ELF-1 (cell line): ENCODE results near the gene POP7.
A peak's percentile ranks its signal among the peaks of the same experiment; 100 is the strongest.
"Not testable (repeated sequence)": the region's sequence is repeated elsewhere in the genome, so short reads cannot be mapped to it uniquely, and the experiment has no call there.

Experiments
- DNase-seq: peaks from one replicate; pipeline ENCODE4 v3.0.0-alpha.2; 2016; ENCODE audit warnings: low read depth, low spot score

Gene POP7

GRCh38 chr7:100691676-100692577 lies 14.0 kb upstream of the POP7 start:
- peak; percentile 95 for DNase-seq

- no peak for DNase-seq
Observed at GRCh38 chr7:100692578-100692961, 13.4 kb upstream of the POP7 start.

- no peak for DNase-seq
Observed at GRCh38 chr7:100693312-100694097, 12.4 kb upstream of the POP7 start.

- DNase-seq: no peak
Observed at GRCh38 chr7:100694098-100694745, 11.7 kb upstream of the POP7 start, which contains the start of gene GIGYF1. Gene GIGYF1 (minus strand): TSS chr7:100694250. CDS start chr7:100688238, 6,012 bp downstream.

DNA sequence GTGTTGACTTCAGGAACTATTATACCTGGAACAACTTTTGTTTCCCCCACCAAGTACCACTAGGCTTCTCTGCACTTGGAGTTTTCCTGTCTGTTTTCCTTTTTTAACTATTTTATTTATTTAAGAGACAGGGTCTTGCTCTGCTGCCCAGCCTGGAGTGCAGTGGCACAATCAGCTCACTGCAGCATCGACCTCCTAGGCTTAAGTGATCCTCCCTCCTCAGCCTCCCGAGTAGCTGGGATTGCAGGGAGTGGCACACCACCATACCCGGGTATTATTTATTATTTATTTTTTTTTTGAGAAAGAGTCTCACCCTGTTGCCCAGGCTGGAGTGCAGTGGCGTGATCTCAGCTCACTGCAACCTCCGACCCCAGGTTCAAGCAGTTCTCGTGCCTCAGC lies 9.8 kb upstream of the POP7 start:
- no peak for DNase-seq

DNA sequence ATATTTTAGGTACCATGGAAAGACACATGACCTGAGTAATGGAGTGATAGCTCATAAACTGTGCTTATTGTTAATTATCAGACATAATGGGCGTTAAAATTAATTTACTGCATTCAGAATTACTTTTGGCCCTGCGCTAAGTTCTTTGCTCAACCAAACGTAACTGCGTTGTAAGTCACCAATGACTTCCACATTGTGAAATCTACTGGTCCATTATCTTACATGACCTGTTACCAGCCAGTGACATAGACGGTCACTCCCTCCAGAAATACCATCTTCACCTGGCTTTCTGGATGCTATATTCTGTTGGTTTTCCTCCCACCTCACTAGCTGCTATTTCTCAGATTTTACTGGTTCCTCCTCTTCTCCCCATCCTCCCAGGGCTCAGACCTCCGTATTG lies 6.9 kb upstream of the POP7 start:
- DNase-seq: no peak

DNA sequence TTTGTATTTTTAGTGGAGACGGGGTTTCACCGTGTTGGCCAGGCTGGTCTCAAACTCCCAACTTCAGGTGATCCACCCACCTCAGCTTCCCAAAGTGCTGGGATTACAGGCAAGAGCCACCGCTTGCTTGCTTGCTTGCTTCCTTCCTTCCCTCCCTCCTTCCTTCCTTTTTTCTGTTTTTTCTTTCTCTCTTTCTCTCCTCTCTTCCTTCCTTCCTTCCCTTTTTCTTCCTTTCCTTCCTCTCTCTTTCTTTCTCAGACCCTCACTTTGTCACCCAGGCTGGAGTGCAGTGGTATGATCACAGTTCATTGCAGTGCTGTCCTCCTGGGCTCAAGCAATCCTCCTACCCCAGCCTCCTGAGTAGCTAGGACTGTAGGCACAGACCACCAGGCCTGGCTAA lies 4.8 kb upstream of the POP7 start:
- not testable (repeated sequence) for DNase-seq

DNA sequence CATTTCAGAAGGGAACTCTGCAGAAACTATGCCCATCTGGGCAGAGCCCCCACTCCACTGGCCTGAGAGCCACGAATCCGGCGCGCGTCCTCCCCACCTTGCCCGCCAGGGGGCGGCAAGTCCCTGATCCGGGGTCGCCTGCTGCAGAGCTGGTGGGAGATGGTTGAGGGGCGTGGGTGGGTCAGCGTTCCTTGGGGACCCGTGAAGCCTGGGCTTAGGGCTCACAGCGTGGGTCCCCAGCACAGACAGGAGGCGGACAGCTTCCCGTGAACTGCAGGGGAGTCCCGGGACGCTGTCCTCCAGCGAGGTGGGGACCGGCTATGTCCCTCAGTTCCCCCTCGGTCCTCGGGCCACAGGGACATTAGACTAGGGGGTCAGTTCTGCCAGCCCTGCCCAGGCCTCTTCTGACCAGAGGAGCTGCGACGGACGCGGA lies 585 bp upstream of the POP7 start:
- DNase-seq: peak; percentile 94

DNA sequence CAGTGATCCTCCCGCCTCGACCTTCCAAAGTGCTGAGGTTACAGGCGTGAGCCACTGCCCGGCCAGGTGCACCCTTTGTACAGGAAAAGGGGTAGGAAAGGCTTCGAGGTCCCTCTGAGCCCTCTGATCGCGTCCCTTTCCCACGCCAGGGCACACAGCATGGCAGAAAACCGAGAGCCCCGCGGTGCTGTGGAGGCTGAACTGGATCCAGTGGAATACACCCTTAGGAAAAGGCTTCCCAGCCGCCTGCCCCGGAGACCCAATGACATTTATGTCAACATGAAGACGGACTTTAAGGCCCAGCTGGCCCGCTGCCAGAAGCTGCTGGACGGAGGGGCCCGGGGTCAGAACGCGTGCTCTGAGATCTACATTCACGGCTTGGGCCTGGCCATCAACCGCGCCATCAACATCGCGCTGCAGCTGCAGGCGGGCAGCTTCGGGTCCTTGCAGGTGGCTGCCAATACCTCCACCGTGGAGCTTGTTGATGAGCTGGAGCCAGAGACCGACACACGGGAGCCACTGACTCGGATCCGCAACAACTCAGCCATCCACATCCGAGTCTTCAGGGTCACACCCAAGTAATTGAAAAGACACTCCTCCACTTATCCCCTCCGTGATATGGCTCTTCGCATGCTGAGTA lies 871 bp downstream of the POP7 start:
- no peak for DNase-seq

GRCh38 chr7:100708395-100708794 lies 2.5 kb downstream of the POP7 start:
- no peak for DNase-seq

GRCh38 chr7:100710452-100710851 lies 4.5 kb downstream of the POP7 start:
- DNase-seq: no peak

DNA sequence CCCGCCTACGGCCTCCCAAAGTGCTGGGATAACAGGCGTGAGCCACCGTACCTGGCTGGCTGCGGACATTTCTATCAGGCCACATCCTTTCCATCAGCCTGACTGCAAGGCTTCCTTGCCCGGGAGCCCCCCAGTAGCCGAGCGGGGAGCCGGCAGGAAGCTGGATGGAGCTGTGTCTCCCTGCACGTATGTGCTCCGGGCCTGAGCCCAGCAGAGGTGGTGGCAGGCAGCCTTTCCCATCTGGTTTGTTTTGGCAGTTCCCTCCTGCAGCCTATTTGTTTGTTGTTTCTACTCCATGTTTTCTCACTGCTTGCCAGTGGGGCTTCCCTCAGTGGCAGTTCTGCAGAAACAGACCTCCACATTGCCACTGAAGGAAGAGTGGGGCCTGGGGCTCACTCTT lies 5.4 kb downstream of the POP7 start:
- DNase-seq: no peak

DNA sequence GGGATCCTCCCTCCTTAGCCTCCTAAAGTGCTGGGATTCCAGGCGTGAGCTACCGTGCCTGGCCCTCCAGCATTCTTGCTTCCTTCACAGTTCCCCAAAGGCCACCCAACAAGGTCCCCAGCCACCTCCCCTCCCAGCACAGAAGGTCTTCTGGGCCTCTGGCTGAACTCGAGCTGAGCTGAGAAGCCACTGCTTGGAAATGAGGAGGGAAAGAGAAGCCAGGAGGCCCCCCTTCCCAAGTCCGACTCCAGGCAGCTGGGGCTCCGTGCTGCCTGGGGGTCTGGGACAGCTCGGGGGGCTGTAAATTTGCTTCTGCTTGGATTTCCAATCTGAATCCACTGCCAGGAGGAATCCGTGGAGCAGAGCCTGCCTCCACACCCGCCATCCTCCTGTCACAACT lies 8.8 kb downstream of the POP7 start:
- DNase-seq: no peak

- not testable (repeated sequence) for DNase-seq
Observed at GRCh38 chr7:100717073-100717472, 11.2 kb downstream of the POP7 start.

DNA sequence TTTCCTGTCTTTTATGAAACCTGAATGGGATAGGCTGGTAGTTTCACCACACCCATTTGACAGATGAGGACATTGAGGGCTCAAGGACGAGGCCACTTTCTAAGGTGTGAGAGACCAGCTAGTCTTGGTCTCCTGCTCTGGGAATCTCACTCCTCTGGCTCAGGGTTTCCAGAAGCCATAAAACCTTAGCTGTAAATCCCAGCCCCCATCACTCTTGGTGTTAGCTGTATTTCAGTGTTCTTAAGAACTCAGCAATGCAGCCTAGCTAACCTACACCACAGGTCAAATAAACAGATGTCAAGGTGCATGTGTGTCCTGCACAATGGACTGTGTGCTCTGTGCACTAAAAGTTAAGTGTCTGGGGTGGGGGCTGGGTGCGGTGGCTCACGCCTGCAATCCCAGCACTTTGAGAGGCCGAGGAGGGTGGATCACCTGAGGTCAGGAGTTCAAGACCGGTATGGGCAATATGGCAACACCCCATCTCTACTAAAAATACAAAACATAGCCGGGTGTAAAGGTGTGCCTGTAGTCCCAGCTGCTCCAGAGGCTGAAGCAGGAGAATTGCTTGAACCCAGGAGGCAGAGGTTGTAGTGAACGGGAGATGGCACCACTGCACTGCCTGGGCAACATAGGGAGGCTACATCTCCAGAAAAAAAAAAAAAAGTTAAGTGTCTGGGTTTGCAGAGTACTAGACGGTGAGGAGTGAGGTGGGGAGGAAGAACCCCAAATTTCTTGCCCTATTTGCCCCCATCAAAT lies 13.8 kb downstream of the POP7 start:
- peak; percentile 18 for DNase-seq

DNA sequence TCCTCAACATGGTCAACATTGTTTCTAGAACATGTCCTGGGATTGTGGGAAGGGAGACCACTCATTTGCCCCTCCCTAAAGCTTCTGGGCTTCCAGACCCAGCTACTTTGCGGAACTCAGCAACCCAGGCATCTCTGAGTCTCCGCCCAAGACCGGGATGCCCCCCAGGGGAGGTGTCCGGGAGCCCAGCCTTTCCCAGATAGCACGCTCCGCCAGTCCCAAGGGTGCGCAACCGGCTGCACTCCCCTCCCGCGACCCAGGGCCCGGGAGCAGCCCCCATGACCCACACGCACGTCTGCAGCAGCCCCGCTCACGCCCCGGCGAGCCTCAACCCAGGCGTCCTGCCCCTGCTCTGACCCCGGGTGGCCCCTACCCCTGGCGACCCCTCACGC lies 14.4 kb downstream of the POP7 start, which contains the start of gene EPO:
Gene EPO, plus strand, starts transcription at position 190 of the 392 bp plus-strand sequence. CDS start 513 bp downstream, outside the sequence.
- no peak for DNase-seq

- DNase-seq: peak; percentile 14
Observed at GRCh38 chr7:100720671-100721504, 15.0 kb downstream of the POP7 start.

DNA sequence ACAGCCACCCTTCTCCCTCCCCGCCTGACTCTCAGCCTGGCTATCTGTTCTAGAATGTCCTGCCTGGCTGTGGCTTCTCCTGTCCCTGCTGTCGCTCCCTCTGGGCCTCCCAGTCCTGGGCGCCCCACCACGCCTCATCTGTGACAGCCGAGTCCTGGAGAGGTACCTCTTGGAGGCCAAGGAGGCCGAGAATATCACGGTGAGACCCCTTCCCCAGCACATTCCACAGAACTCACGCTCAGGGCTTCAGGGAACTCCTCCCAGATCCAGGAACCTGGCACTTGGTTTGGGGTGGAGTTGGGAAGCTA lies 15.5 kb downstream of the POP7 start:
- DNase-seq: no peak

- DNase-seq: no peak
Observed at GRCh38 chr7:100722480-100723212, 16.7 kb downstream of the POP7 start.
